ENCODE data around the gene ZNF138.

- no peak for TF ChIP-seq POLR2AphosphoS5 (IDR thresholded peaks at IDR 0.05)
- no peak for TF ChIP-seq CTCF (IDR thresholded peaks at IDR 0.05)
These were observed 948 bp downstream of the ZNF138 start for GRCh38 chr7:64795176-64795575.
